Activated CD4-positive, alpha-beta memory T cell treated with anti-CD3 and anti-CD28 coated beads, Interleukin-2, amount 10 ng/mL, durations not matched to agents 7 days and 5 days (primary cell): ENCODE data around the gene RRAGC. TPM values are rescaled to one million over a fixed set of nuclear protein-coding genes. Genes with fewer than 3 reads are reported as not detected.

Experiments used
- CTCF ChIA-PET: fragments of 350-600 bp; sonication (Branson Sonifier 250); formaldehyde crosslinking; loops from one replicate; lab custom pipeline; 2021; ENCODE audit warnings: antibody characterized with exemption, inconsistent platforms; lab: Charles Lee
- POLR2A ChIA-PET: fragments of 350-600 bp; sonication (Branson Sonifier 250); formaldehyde crosslinking; loops from one replicate; lab custom pipeline; 2021; ENCODE audit warnings: antibody characterized with exemption; lab: Charles Lee
- DNase-seq: peaks from one replicate; pipeline ENCODE4 v3.0.0-alpha.2; 2020
- H3K27ac Mint-ChIP-seq: one replicate; pipeline ENCODE4 v1.8.0; 2021; ENCODE audit warnings: mild to moderate bottlenecking, mixed read lengths
- H3K27me3 Mint-ChIP-seq: one replicate; pipeline ENCODE4 v1.8.0; 2021; ENCODE audit warnings: mixed read lengths
- H3K36me3 Mint-ChIP-seq: one replicate; pipeline ENCODE4 v1.8.0; 2021; ENCODE audit warnings: low read depth, mixed read lengths
- H3K4me1 Mint-ChIP-seq: one replicate; pipeline ENCODE4 v1.8.0; 2021; ENCODE audit warnings: mixed read lengths
- H3K4me3 Mint-ChIP-seq: one replicate; pipeline ENCODE4 v1.8.0; 2021; ENCODE audit warnings: mild to moderate bottlenecking, mixed read lengths
- H3K9me3 Mint-ChIP-seq: one replicate; pipeline ENCODE4 v1.8.0; 2021; ENCODE audit warnings: mixed read lengths
- total RNA-seq, 2 experiments: library from RNA; stranded (reverse); gene quantifications; one replicate each; pipeline ENCODE4 v1.2.3, GENCODE V29; 2021

The RRAGC gene
- total RNA-seq: 10 to 100 TPM; 20.6 to 21.0 TPM

- Mint-ChIP-seq H3K9me3 (no peaks in the 10 kb centered on the region), H3K4me1 (peaks cover 44% of the 10 kb centered on the region), H3K27me3 (no peaks in the 10 kb centered on the region), H3K27ac (peak within 1 kb of the TSS; percentile 79), H3K4me3 (peak within 1 kb of the TSS; percentile 81), H3K36me3 (peaks cover 41% of the 10 kb centered on the region)
- peak; percentile 99 for DNase-seq
- ChIA-PET CTCF (interaction anchor here (0.7 to 1.1 kb wide), 2 partner anchors 22 to 232 kb away, joined by 3 read pairs; no protein-coding TSS in a partner anchor), POLR2A (interaction anchor here (0.6 to 2.9 kb wide), 4 partner anchors 11 to 870 kb away, joined by 3 to 17 read pairs (median 3); partner anchors contain the start of genes MYCBP and SF3A3)
These were observed at the start of gene RRAGC for GRCh38 chr1:38859561-38860453. Gene RRAGC, minus strand, starts transcription at chr1:38859772. Its CDS starts 126 bp downstream, at chr1:38859646.

GRCh38 chr1:38908821-38909220, 49.2 kb upstream of the RRAGC start:
- ChIA-PET CTCF (interaction anchor here (1.1 kb wide), 1 partner anchor 13 kb away, joined by 3 read pairs; no protein-coding TSS in a partner anchor), POLR2A (no interaction called here)
- Mint-ChIP-seq H3K27ac (no peak overlapping the region), H3K4me3 (no peak overlapping the region), H3K4me1 (no peaks in the 10 kb centered on the region), H3K36me3 (no peaks in the 10 kb centered on the region), H3K27me3 (no peaks in the 10 kb centered on the region), H3K9me3 (peaks cover 4% of the 10 kb centered on the region)
- DNase-seq: no peak

GRCh38 chr1:38905985-38906384, 46.4 kb upstream of the RRAGC start:
- Mint-ChIP-seq H3K27ac (no peak overlapping the region), H3K4me1 (no peaks in the 10 kb centered on the region), H3K36me3 (no peaks in the 10 kb centered on the region), H3K9me3 (peaks cover 4% of the 10 kb centered on the region), H3K27me3 (no peaks in the 10 kb centered on the region), H3K4me3 (no peak overlapping the region)
- POLR2A ChIA-PET: no interaction called here
- DNase-seq: no peak
- CTCF ChIA-PET: no interaction called here

GRCh38 chr1:38899560-38899959, 40.0 kb upstream of the RRAGC start:
- no peaks in the 10 kb centered on the region for H3K36me3 Mint-ChIP-seq

GRCh38 chr1:38898653-38899230, 39.2 kb upstream of the RRAGC start:
- no peaks in the 10 kb centered on the region for H3K36me3 Mint-ChIP-seq
- no peak overlapping the region for H3K4me3 Mint-ChIP-seq
- DNase-seq: no peak
- H3K9me3 Mint-ChIP-seq: no peaks in the 10 kb centered on the region
- ChIA-PET POLR2A (interaction anchor here (0.9 kb wide), 1 partner anchor 25 kb away, joined by 3 read pairs; the partner anchor contains the start of gene MYCBP), CTCF (no interaction called here)
- H3K4me1 Mint-ChIP-seq: peaks cover 8% of the 10 kb centered on the region
- no peaks in the 10 kb centered on the region for H3K27me3 Mint-ChIP-seq
- H3K27ac Mint-ChIP-seq: no peak overlapping the region

More at GRCh38 chr1:38899560-38899959, 40.0 kb upstream of the RRAGC start:
- Mint-ChIP-seq H3K9me3 (no peaks in the 10 kb centered on the region), H3K27me3 (no peaks in the 10 kb centered on the region), H3K4me1 (peaks cover 8% of the 10 kb centered on the region), H3K4me3 (no peak overlapping the region), H3K27ac (no peak overlapping the region)
- CTCF ChIA-PET: no interaction called here
- POLR2A ChIA-PET: no interaction called here
- no peak for DNase-seq

GRCh38 chr1:38896169-38896568, 36.6 kb upstream of the RRAGC start:
- POLR2A ChIA-PET: no interaction called here
- peaks cover 8% of the 10 kb centered on the region for H3K4me1 Mint-ChIP-seq
- no peak overlapping the region for H3K4me3 Mint-ChIP-seq
- H3K27me3 Mint-ChIP-seq: no peaks in the 10 kb centered on the region
- H3K27ac Mint-ChIP-seq: no peak overlapping the region
- H3K36me3 Mint-ChIP-seq: no peaks in the 10 kb centered on the region
- no peaks in the 10 kb centered on the region for H3K9me3 Mint-ChIP-seq
- CTCF ChIA-PET: interaction anchor here (1.2 kb wide), 1 partner anchor 12 kb away, joined by 3 read pairs; no protein-coding TSS in a partner anchor
- DNase-seq: no peak

- POLR2A ChIA-PET: interaction anchor here (1.4 kb wide), 1 partner anchor 133 kb away, joined by 5 read pairs; the partner anchor contains the start of gene NDUFS5
- Mint-ChIP-seq H3K27me3 (peaks cover 2% of the 10 kb centered on the region), H3K36me3 (no peaks in the 10 kb centered on the region), H3K4me3 (no peak overlapping the region), H3K9me3 (no peaks in the 10 kb centered on the region), H3K4me1 (no peaks in the 10 kb centered on the region), H3K27ac (no peak overlapping the region)
- CTCF ChIA-PET: interaction anchor here (1.5 kb wide), 1 partner anchor 11 kb away, joined by 7 read pairs; the partner anchor contains the start of gene GJA9
- DNase-seq: no peak
These were observed 33.4 kb upstream of the RRAGC start for GRCh38 chr1:38892976-38893375.

GRCh38 chr1:38891753-38892152, 32.2 kb upstream of the RRAGC start:
- CTCF ChIA-PET: interaction anchor here (1.5 kb wide), 1 partner anchor 10 kb away, joined by 7 read pairs; the partner anchor contains the start of gene GJA9
- Mint-ChIP-seq H3K4me1 (no peaks in the 10 kb centered on the region), H3K9me3 (no peaks in the 10 kb centered on the region), H3K27me3 (peaks cover 2% of the 10 kb centered on the region), H3K4me3 (no peak overlapping the region), H3K27ac (no peak overlapping the region), H3K36me3 (no peaks in the 10 kb centered on the region)
- no peak for DNase-seq
- POLR2A ChIA-PET: interaction anchor here (1.4 kb wide), 1 partner anchor 134 kb away, joined by 5 read pairs; the partner anchor contains the start of gene NDUFS5

- H3K4me1 Mint-ChIP-seq: no peaks in the 10 kb centered on the region
- ChIA-PET CTCF (no interaction called here), POLR2A (no interaction called here)
- no peak overlapping the region for H3K4me3 Mint-ChIP-seq
- no peaks in the 10 kb centered on the region for H3K36me3 Mint-ChIP-seq
- no peaks in the 10 kb centered on the region for H3K9me3 Mint-ChIP-seq
- H3K27ac Mint-ChIP-seq: no peak overlapping the region
- peaks cover 5% of the 10 kb centered on the region for H3K27me3 Mint-ChIP-seq
- DNase-seq: no peak
These were observed 30.0 kb upstream of the RRAGC start for GRCh38 chr1:38889589-38889988.

- POLR2A ChIA-PET: no interaction called here
These were observed 29.1 kb upstream of the RRAGC start for GRCh38 chr1:38888423-38889333.

GRCh38 chr1:38885092-38885491, 25.5 kb upstream of the RRAGC start:
- ChIA-PET CTCF (interaction anchor here (0.6 kb wide), 1 partner anchor 79 kb away, joined by 3 read pairs; no protein-coding TSS in a partner anchor), POLR2A (no interaction called here)
- no peak for DNase-seq
- H3K4me1 Mint-ChIP-seq: no peaks in the 10 kb centered on the region
- no peak overlapping the region for H3K4me3 Mint-ChIP-seq
- H3K36me3 Mint-ChIP-seq: no peaks in the 10 kb centered on the region
- H3K9me3 Mint-ChIP-seq: no peaks in the 10 kb centered on the region
- no peak overlapping the region for H3K27ac Mint-ChIP-seq
- peaks cover 5% of the 10 kb centered on the region for H3K27me3 Mint-ChIP-seq

More at GRCh38 chr1:38888423-38889333, 29.1 kb upstream of the RRAGC start:
- Mint-ChIP-seq H3K4me3 (no peak overlapping the region), H3K27me3 (peaks cover 5% of the 10 kb centered on the region), H3K36me3 (no peaks in the 10 kb centered on the region), H3K27ac (no peak overlapping the region), H3K4me1 (no peaks in the 10 kb centered on the region), H3K9me3 (no peaks in the 10 kb centered on the region)
- CTCF ChIA-PET: interaction anchor here (0.8 kb wide), 1 partner anchor 203 kb away, joined by 3 read pairs; no protein-coding TSS in a partner anchor
- no peak for DNase-seq

- CTCF ChIA-PET: interaction anchor here (0.6 to 2.4 kb wide), 6 partner anchors 11 to 217 kb away, joined by 3 to 7 read pairs (median 4); partner anchors contain the start of gene RRAGC
- no peak for DNase-seq
- peaks cover 1% of the 10 kb centered on the region for H3K27me3 Mint-ChIP-seq
- no peaks in the 10 kb centered on the region for H3K36me3 Mint-ChIP-seq
- H3K27ac Mint-ChIP-seq: no peak within 1 kb of the TSS
- H3K4me1 Mint-ChIP-seq: no peaks in the 10 kb centered on the region
- H3K4me3 Mint-ChIP-seq: no peak within 1 kb of the TSS
- POLR2A ChIA-PET: no interaction called here
- H3K9me3 Mint-ChIP-seq: no peaks in the 10 kb centered on the region
These were observed 21.9 kb upstream of the RRAGC start, which contains the start of gene GJA9 for GRCh38 chr1:38881487-38881886. Gene GJA9, minus strand, starts transcription at chr1:38881587. Its CDS starts 5,489 bp downstream, at chr1:38876098.
